GM03348 (cell line): Measurements from ENCODE around the gene ATP6V0B.

Source experiments
- DNase-seq: peaks from one replicate; pipeline ENCODE4 v3.0.0; 2012; ENCODE audit warnings: low spot score

ATP6V0B gene

GRCh38 chr1:43969746-43970466 lies 4.9 kb upstream of the ATP6V0B start, which contains the start of gene DPH2:
Gene DPH2 (plus strand): TSS chr1:43970010. CDS start chr1:43970176, 166 bp downstream.
- DNase-seq, result peak; percentile 98

- no peak for DNase-seq
These were observed 4.3 kb upstream of the ATP6V0B start for GRCh38 chr1:43970502-43970901.

GRCh38 chr1:43970911-43971310 lies 3.8 kb upstream of the ATP6V0B start:
- DNase-seq, result no peak

- no peak for DNase-seq
These were observed 3.3 kb upstream of the ATP6V0B start for GRCh38 chr1:43971336-43971980.

- no peak for DNase-seq
These were observed 748 bp upstream of the ATP6V0B start for GRCh38 chr1:43973981-43974442.

GRCh38 chr1:43975249-43975961 lies 645 bp downstream of the ATP6V0B start:
- DNase-seq, result peak; percentile 61

GRCh38 chr1:43976045-43976444 lies 1.3 kb downstream of the ATP6V0B start:
- DNase-seq, result no peak

- no peak for DNase-seq
These were observed 2.1 kb downstream of the ATP6V0B start for GRCh38 chr1:43976890-43977289.

- no peak for DNase-seq
These were observed 2.9 kb downstream of the ATP6V0B start for GRCh38 chr1:43977376-43978263.

- no peak for DNase-seq
These were observed 3.4 kb downstream of the ATP6V0B start for GRCh38 chr1:43978264-43978550.

GRCh38 chr1:43978551-43979260 lies 3.9 kb downstream of the ATP6V0B start, which contains the start of gene B4GALT2:
Gene B4GALT2 (plus strand): TSS chr1:43979210. CDS start chr1:43981161, 1,951 bp downstream.
- DNase-seq, result peak; percentile 95

- no peak for DNase-seq
These were observed 4.4 kb downstream of the ATP6V0B start for GRCh38 chr1:43979261-43979527.

GRCh38 chr1:43979528-43980254 lies 4.9 kb downstream of the ATP6V0B start:
- DNase-seq, result peak; percentile 87

- peak; percentile 39 for DNase-seq
These were observed 5.7 kb downstream of the ATP6V0B start for GRCh38 chr1:43980255-43981134.

GRCh38 chr1:43981135-43981491 lies 6.4 kb downstream of the ATP6V0B start:
- DNase-seq, result no peak

- DNase-seq, result no peak
These were observed 6.9 kb downstream of the ATP6V0B start for GRCh38 chr1:43981636-43982035.

- no peak for DNase-seq
These were observed 7.5 kb downstream of the ATP6V0B start for GRCh38 chr1:43982241-43982640.

- no peak for DNase-seq
These were observed 8.0 kb downstream of the ATP6V0B start for GRCh38 chr1:43982808-43983207.

- DNase-seq, result no peak
These were observed 8.6 kb downstream of the ATP6V0B start for GRCh38 chr1:43983253-43983899.
